IPS DF 6.9 (cell line): ENCODE results near the gene CXXC5.

Experiments used
- DNase-seq: peaks from one replicate; pipeline ENCODE4 v3.0.0-alpha.2; 2013; ENCODE audit warnings: low read depth, low spot score
- H3K27ac ChIP-seq: one replicate; pipeline ENCODE4 v1.5.1; 2013; ENCODE audit warnings: low read length, control low read depth
- H3K27me3 ChIP-seq: 2 replicates; pipeline ENCODE4 v1.6.1; 2013; ENCODE audit warnings: mild to moderate bottlenecking, low read length; ENCODE audit not compliant: control insufficient read depth, insufficient read depth
- H3K36me3 ChIP-seq: 2 replicates; pipeline ENCODE4 v1.6.1; 2013; ENCODE audit warnings: low read length; ENCODE audit not compliant: control insufficient read depth, insufficient read depth
- H3K4me1 ChIP-seq: 2 replicates; pipeline ENCODE4 v1.6.1; 2013; ENCODE audit warnings: low read length; ENCODE audit not compliant: control insufficient read depth, insufficient read depth
- H3K4me3 ChIP-seq: 2 replicates; pipeline ENCODE4 v1.5.1; 2013; ENCODE audit warnings: mild to moderate bottlenecking, low read length
- H3K9me3 ChIP-seq: 2 replicates; pipeline ENCODE4 v1.6.1; 2013; ENCODE audit warnings: low read length, inconsistent platforms; ENCODE audit not compliant: control insufficient read depth, insufficient read depth
- WGBS: extraction: QIAGEN DNeasy Blood & Tissue Kit; methylation state at CpG from one replicate; pipeline ENCODE4 v1.1.7; 2013; ENCODE audit warnings: mixed read lengths, missing lambda C conversion rate; ENCODE audit not compliant: insufficient read length, insufficient coverage; 5-methylcytosine and 5-hydroxymethylcytosine counted together

Gene CXXC5

DNA sequence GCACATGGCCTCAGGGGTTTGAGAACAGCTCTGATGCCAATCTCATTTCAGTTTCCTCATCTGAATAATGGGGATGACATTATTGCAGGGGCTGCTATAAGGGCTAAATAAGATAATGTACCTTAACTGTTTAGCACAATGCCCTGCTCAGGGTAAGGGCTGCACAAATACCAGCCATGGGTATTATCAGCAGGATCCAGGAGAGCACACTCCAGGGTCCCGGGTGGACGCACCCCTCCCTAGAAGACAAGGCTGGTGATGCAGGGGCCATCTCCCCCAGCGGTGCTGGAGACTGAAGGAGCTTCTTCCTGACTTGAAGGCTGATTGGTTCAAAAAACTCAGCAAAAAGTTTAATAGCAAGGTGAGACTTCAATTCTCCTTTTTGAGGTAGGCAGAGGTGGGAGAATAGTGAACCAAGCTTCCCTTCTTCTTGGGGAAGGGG, 2.7 kb upstream of the CXXC5 start:
- Histone ChIP-seq H3K4me1 (peaks cover 14% of the 10 kb centered on the region), H3K4me3 (no peak overlapping the region), H3K9me3 (no peaks in the 10 kb centered on the region), H3K36me3 (no peaks in the 10 kb centered on the region), H3K27ac (no peak overlapping the region), H3K27me3 (peaks cover 5% of the 10 kb centered on the region)
- WGBS = no CpG with 5 or more reads among the region's 3 CpGs
- no peak for DNase-seq

DNA sequence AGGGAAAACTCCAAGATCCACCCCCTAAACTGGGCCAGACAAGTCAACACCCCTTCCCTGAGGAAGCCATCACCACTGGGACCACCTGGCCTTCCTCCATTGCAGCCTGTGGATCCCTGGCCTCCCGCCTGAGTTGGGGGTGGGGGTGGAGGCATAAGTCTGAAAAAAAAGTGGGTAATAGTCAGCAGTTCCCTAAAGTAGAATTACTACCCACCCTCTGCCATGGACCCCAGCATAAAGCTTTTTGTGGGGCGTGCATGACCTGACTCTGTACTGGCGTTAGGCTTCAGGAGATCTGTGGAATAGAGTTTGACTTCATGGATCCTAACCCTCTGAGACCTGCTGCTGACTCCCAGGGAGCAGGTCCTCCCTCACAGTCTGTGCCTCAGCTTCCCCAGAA, 2.0 kb upstream of the CXXC5 start:
- H3K27me3 ChIP-seq = peaks cover 5% of the 10 kb centered on the region
- no CpG with 5 or more reads among the region's 3 CpGs for WGBS
- H3K4me1 ChIP-seq = peaks cover 8% of the 10 kb centered on the region
- no peak overlapping the region for H3K4me3 ChIP-seq
- H3K27ac ChIP-seq = no peak overlapping the region
- DNase-seq = no peak
- no peaks in the 10 kb centered on the region for H3K9me3 ChIP-seq
- H3K36me3 ChIP-seq = no peaks in the 10 kb centered on the region

DNA sequence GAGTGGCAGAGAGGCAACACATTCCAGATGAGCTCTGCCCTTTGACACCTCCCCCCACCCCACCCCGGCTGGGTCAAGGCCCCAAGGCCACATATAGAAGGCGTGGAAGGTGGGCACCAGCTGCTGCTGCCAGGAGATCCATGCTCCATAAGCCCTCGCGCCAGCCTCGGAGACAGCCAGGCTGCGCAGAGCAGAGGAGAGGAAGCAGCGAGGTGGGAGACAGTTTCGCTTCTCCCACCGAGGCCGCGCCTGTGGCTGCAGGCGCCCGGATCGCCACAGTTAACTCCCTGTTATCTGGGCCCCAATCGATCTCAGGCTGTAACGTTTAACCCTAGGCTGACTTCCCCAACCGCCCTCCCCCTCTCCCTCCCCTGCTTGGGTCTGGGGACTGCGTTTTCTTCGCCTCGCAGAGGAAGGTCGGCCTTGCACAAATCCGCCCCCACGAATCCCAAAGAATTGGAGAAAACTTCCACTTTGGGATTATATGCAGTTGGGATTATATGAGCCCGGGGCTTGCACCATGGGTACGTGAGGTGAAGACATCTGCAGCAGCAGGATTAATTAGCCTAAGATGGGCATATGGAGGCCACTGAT, 1.1 kb upstream of the CXXC5 start:
- WGBS = no CpG with 5 or more reads among the region's 25 CpGs
- H3K27ac ChIP-seq = no peak overlapping the region
- peaks cover 5% of the 10 kb centered on the region for H3K27me3 ChIP-seq
- DNase-seq = no peak
- no peaks in the 10 kb centered on the region for H3K36me3 ChIP-seq
- no peaks in the 10 kb centered on the region for H3K9me3 ChIP-seq
- H3K4me3 ChIP-seq = peak overlapping the region; percentile 65; the same call in 1 of the 2 replicates
- H3K4me1 ChIP-seq = peaks cover 9% of the 10 kb centered on the region

DNA sequence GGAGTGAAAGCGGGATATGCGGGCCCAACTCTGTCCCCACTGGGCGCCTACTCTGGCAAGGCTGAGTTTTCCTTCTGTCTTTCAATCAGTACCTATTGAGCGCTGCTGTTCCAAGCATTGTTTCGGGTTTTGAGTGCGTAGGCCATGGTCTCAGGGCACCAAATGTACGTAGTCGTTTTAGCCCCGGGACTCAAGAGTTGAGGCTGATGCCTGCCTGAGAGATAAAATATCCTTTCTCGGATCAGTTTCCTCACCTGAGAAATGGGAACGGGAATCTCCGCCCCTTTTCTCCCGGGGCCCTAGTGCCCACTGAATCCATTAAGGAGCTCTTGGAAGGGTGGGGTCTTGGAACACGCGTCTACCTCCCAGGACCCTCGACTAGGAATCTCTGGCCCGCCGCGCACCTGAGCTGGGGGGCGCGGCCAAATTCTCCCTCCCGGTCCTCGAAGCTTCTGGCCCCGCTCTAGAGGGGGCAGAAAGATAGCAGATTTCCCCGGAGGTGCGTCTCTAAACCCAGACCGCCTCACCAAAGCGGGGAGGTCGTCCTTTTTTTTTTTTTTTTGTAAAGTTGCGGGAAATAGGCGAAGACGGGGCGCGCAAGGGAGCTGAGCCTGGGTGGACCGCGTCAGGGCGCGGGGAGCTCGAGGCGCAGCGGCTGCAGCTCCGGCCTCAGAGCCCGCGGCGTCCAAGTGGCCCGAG, 494 bp upstream of the CXXC5 start:
- peaks cover 5% of the 10 kb centered on the region for H3K27me3 ChIP-seq
- peaks cover 13% of the 10 kb centered on the region for H3K4me1 ChIP-seq
- H3K27ac ChIP-seq = no peak overlapping the region
- no CpG with 5 or more reads among the region's 46 CpGs for WGBS
- no peaks in the 10 kb centered on the region for H3K9me3 ChIP-seq
- H3K4me3 ChIP-seq = peak overlapping the region; percentile 65; the same call in 1 of the 2 replicates
- DNase-seq = no peak
- H3K36me3 ChIP-seq = no peaks in the 10 kb centered on the region

DNA sequence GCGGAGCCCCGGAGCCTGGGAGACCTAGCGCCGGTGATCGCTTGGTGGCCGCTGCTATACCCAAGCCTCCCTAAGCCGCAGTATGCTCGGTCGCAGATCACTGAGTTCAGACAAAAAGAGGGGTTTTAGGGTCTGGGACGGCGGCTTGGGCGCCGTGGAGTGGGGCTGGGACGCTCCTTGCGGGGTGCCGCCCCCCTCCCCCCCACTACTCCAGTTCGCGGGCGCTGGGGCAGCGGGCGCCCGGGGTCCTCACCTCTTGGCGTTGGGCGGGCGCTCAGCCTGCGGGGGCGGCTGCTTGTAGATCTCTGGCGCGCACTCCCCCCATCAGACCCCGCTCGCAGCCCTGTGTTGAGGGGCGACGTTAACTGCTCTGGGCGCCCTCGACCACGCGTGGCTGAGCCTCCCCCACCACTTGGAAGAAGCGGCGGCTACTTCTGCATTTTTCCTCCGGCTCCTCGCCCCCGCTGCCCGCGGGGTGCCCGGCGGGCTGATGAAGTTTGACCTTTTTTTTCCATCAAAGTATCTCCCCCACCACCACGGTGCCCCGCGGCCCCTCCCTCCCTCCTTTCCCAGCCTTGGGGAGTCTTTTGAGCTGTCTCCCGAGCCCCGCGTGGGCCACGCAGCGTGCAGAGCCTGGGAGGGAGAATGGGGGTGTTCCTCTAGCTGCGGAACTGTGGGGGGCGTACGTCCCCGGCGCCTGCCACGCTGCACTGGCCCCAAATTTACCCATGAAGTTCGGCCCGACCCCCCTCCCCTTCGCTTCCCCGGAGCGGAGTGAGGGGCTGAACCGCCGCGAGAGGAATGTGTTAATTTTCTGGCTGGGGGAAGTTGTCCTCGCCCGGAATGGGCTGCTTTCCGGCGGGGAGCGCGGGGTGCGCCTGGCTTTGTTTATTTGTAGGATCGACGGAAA, 1.2 kb downstream of the CXXC5 start:
- no peaks in the 10 kb centered on the region for H3K9me3 ChIP-seq
- no peak overlapping the region for H3K27ac ChIP-seq
- peaks cover 5% of the 10 kb centered on the region for H3K27me3 ChIP-seq
- WGBS = no CpG with 5 or more reads among the region's 77 CpGs
- no peaks in the 10 kb centered on the region for H3K36me3 ChIP-seq
- no peak for DNase-seq
- peaks cover 26% of the 10 kb centered on the region for H3K4me1 ChIP-seq
- H3K4me3 ChIP-seq = peak overlapping the region; percentile 65

DNA sequence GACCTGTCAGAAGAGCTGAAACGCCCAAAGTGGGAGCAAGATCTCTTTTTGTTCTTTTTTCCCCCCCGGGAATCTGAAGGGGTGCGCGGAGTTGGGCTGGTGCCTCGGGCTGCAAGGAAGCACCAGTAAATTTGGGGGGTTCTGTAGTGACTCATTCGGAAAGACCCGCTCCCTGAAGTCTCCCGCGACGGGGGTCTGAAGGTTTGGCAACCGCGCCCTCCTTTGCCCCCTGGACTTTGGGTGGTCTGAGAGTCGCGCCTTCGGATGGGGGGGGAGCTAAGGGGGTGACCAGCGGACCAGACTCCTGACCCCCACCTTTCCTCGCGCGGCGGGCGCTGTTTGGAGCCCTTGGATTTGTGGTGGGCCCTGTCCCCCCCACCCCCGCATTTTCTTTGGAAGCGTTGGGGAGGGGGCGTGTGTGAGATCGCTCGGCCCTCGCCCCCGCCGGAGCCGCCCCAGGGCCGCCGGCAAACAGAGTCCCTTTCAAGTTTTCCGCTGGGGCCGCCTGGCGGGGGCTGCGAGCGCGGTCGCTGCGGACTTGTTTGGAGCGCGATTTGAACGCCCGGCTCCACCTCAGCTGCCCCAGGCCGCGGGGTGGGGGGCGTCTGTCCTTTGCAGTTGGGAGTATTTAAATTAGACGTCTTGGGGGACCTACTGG, 2.0 kb downstream of the CXXC5 start:
- peak overlapping the region; percentile 65; the same call in 1 of the 2 replicates for H3K4me3 ChIP-seq
- no peak overlapping the region for H3K27ac ChIP-seq
- no CpG with 5 or more reads among the region's 48 CpGs for WGBS
- H3K36me3 ChIP-seq = no peaks in the 10 kb centered on the region
- H3K27me3 ChIP-seq = peaks cover 5% of the 10 kb centered on the region
- peaks cover 32% of the 10 kb centered on the region for H3K4me1 ChIP-seq
- DNase-seq = no peak
- no peaks in the 10 kb centered on the region for H3K9me3 ChIP-seq

DNA sequence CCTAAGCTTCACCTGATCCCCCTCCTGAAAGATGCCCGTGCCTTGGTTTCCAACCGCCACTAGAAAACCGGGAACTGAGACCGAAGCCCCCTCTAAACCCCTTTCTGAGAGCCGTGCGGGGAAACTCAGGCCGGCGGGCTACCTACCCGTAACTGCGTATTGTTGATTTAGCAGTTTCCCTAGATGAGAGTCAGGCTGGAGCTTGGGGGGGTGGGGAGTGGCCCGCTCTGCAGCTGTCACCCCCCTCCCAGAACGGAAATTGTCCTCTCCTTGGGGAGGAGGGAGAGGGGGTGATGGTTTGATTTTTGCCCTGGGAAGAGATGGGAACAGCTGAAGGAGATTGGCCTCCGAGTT, 2.5 kb downstream of the CXXC5 start:
- peaks cover 35% of the 10 kb centered on the region for H3K4me1 ChIP-seq
- H3K36me3 ChIP-seq = no peaks in the 10 kb centered on the region
- no peak for DNase-seq
- no CpG with 5 or more reads among the region's 13 CpGs for WGBS
- no peak overlapping the region for H3K27ac ChIP-seq
- peak overlapping the region; percentile 65; the same call in 1 of the 2 replicates for H3K4me3 ChIP-seq
- peaks cover 5% of the 10 kb centered on the region for H3K27me3 ChIP-seq
- H3K9me3 ChIP-seq = no peaks in the 10 kb centered on the region

DNA sequence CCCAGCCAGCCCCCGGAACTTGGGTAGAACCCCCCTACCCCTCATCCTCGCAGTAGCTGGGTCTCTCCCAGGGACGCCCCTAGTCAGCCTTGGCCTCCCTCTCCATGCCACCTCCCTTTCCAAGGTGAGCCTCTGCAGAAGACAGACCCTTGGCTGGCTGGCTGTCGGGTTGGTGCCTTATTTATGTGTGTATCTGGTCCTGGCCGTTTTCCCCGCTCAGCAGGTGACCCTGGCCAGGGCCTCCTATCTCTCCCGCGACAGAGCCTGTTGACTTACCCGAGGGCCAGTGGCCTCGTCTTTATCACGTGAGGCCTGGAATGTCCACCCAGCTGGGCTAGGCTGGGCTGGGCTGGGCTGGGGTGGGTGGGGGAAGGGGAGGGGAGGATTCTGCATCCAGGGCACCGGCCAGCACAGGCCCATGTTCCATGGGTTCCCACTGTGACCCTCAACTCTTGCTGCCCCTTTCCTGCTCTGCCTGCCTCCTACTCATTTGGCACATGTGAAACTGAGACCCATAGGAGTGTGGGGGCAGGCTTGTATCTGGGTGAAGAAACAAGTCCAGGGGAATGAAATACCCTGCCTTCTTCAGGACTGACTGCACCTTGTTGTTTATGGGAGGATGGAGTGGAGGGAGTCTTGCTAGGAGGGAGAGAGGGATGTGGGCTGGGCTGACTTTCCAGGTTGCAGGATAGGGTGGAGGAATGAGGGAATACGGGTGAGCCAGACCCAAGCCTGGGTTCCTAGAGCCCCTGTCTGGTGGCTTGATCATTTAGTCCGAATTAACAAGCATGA, 3.1 kb downstream of the CXXC5 start:
- Histone ChIP-seq H3K4me3 (peak overlapping the region; percentile 65; the same call in 1 of the 2 replicates), H3K27me3 (peaks cover 4% of the 10 kb centered on the region), H3K4me1 (peaks cover 38% of the 10 kb centered on the region), H3K27ac (no peak overlapping the region), H3K36me3 (no peaks in the 10 kb centered on the region), H3K9me3 (no peaks in the 10 kb centered on the region)
- DNase-seq = no peak
- WGBS = no CpG with 5 or more reads among the region's 14 CpGs

DNA sequence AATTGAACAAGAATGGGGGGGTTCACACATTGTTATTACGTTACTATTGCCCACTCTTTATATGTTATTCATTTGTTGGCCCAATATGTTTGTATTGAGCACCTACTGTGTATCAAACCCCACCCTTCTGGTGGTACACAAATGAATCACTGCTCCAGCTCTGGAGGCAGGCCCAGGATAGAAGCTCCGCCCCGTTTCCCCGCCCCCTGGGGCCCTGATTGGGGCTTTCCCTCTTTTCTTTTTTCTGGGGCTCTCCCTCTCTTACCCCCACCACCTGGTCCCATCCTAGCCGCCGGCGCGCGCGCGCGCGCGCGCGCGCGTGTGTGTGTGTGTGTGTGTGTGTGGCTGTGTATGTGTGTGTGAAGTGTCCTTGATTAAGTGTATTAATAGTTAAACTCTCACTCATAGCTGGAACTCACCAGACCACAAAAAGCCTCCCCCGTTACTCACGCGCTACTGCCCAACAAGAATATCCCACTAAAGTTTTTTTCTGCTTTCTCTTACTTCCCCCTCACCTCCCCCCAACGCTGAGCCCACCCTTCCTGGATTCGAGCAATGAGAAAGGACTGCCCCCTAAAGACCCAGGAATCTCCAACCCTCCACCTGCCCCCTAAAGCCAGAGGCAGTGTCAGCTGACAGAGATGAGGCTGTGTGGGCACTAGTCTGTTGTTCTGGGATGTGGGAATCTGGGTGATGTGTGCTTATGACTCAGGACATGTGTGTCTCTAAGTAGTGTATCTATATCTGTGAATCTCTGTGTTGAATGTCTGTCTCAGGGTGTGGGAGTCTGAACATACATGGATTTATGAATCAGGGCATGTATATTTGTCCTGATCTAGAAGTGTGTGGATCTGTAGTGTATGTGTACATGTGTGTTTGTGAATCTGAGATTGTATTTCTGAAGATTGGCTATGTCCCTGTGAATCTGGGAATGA, 4.0 kb downstream of the CXXC5 start:
- Histone ChIP-seq H3K27me3 (no peaks in the 10 kb centered on the region; the same call in 1 of the 2 replicates), H3K36me3 (no peaks in the 10 kb centered on the region), H3K4me3 (no peak overlapping the region), H3K27ac (no peak overlapping the region), H3K9me3 (no peaks in the 10 kb centered on the region), H3K4me1 (peaks cover 34% of the 10 kb centered on the region)
- no peak for DNase-seq
- WGBS = no CpG with 5 or more reads among the region's 23 CpGs
